SK-N-SH treated with all-trans-retinoic acid at 6 μM for 48 hours (cell line): ENCODE results near the gene DDX24.

Source experiments
- ATAC-seq: fragments of 200-7000 bp; cut with Tn5 transposase; 3 replicates; pipeline ENCODE4 v1.9.1; 2020; ENCODE audit warnings: mild to moderate bottlenecking, moderate library complexity
- ARNTL ChIP-seq: fragments of 450-650 bp; formaldehyde crosslinking; IDR thresholded peaks from 2 replicates; pipeline ENCODE4 v1.5.0; 2020; ENCODE audit warnings: low read depth, mild to moderate bottlenecking, moderate library complexity, borderline replicate concordance
- BACH2 ChIP-seq: fragments of 250-450 bp; sonication (Bioruptor Pico); IDR thresholded peaks from 2 replicates; pipeline ENCODE4 v1.9.0; 2021; ENCODE audit warnings: mild to moderate bottlenecking, borderline replicate concordance
- ESRRG ChIP-seq: fragments of 250-450 bp; sonication (Bioruptor Pico); IDR thresholded peaks from 2 replicates; pipeline ENCODE4 v1.6.1; 2021; ENCODE audit warnings: mild to moderate bottlenecking
- GLIS3 ChIP-seq: fragments of 250-450 bp; sonication (Bioruptor Pico); IDR thresholded peaks from 2 replicates; pipeline ENCODE4 v1.5.0; 2020; ENCODE audit warnings: mild to moderate bottlenecking, moderate library complexity
- ISL1 ChIP-seq: fragments of 250-450 bp; sonication (Bioruptor Pico); IDR thresholded peaks from 2 replicates; pipeline ENCODE4 v2.1.2; 2022; ENCODE audit warnings: mild to moderate bottlenecking, moderate library complexity
- OSR1 ChIP-seq: fragments of 250-450 bp; sonication (Bioruptor Pico); IDR thresholded peaks from 2 replicates; pipeline ENCODE4 v1.8.0; 2022; ENCODE audit warnings: moderate library complexity, mild to moderate bottlenecking, inconsistent platforms
- POU6F1 ChIP-seq: fragments of 250-450 bp; sonication (Bioruptor Pico); IDR thresholded peaks from 2 replicates; pipeline ENCODE4 v1.8.0; 2021; ENCODE audit warnings: low read depth, mild to moderate bottlenecking, moderate library complexity, borderline replicate concordance
- PPARA ChIP-seq: fragments of 250-450 bp; sonication (Bioruptor Pico); IDR thresholded peaks from 2 replicates; pipeline ENCODE4 v1.5.0; 2020; ENCODE audit warnings: mild to moderate bottlenecking, borderline replicate concordance
- RARB ChIP-seq: fragments of 250-450 bp; sonication (Bioruptor Pico); IDR thresholded peaks from 2 replicates; pipeline ENCODE4 v1.8.0; 2021; ENCODE audit warnings: mild to moderate bottlenecking, moderate library complexity
- SNAI2 ChIP-seq: fragments of 250-450 bp; sonication (Bioruptor Pico); IDR thresholded peaks from 2 replicates; pipeline ENCODE4 v1.5.0; 2020; ENCODE audit warnings: mild to moderate bottlenecking, moderate library complexity
- TCF4 ChIP-seq: fragments of 250-450 bp; sonication (Bioruptor Pico); IDR thresholded peaks from 2 replicates; pipeline ENCODE4 v1.8.0; 2021; ENCODE audit warnings: mild to moderate bottlenecking, moderate library complexity, borderline replicate concordance
- ZC3H10 ChIP-seq: fragments of 250-450 bp; sonication (Bioruptor Pico); IDR thresholded peaks from 2 replicates; pipeline ENCODE4 v1.5.1; 2021; ENCODE audit warnings: mild to moderate bottlenecking, moderate library complexity
- ZFP3 ChIP-seq: fragments of 250-450 bp; sonication (Bioruptor Pico); IDR thresholded peaks from 2 replicates; pipeline ENCODE4 v1.5.0; 2020; ENCODE audit warnings: mild to moderate bottlenecking, moderate library complexity
- ZFP30 ChIP-seq: fragments of 450-650 bp; formaldehyde crosslinking; IDR thresholded peaks from 2 replicates; pipeline ENCODE4 v1.5.0; 2022; ENCODE audit warnings: mild to moderate bottlenecking, moderate library complexity
- ZNF565 ChIP-seq: fragments of 450-650 bp; formaldehyde crosslinking; conservative IDR thresholded peaks from 2 replicates; pipeline ENCODE4 v1.5.0; 2020; ENCODE audit warnings: low read depth, mild to moderate bottlenecking, moderate library complexity
- ZNF70 ChIP-seq: fragments of 450-650 bp; formaldehyde crosslinking; IDR thresholded peaks from 2 replicates; pipeline ENCODE4 v1.5.0; 2020; ENCODE audit warnings: mild to moderate bottlenecking, moderate library complexity
- ZNF8 ChIP-seq: fragments of 450-650 bp; formaldehyde crosslinking; IDR thresholded peaks from 2 replicates; pipeline ENCODE4 v1.5.0; 2020; ENCODE audit warnings: mild to moderate bottlenecking, moderate library complexity
- TF ChIP-seq, protein P1 (sequence below): fragments of 250-450 bp; sonication (Bioruptor Pico); IDR thresholded peaks from 2 replicates; pipeline ENCODE4 v1.5.1; 2020; ENCODE audit warnings: low read depth, mild to moderate bottlenecking, moderate library complexity
- TF ChIP-seq, protein P2 (sequence below): fragments of 250-450 bp; sonication (Bioruptor Pico); IDR thresholded peaks from 2 replicates; pipeline ENCODE4 v1.5.0; 2020; ENCODE audit warnings: mild to moderate bottlenecking, moderate library complexity
- TF ChIP-seq, protein P3 (sequence below): fragments of 250-450 bp; sonication (Bioruptor Pico); IDR thresholded peaks from 2 replicates; pipeline ENCODE4 v1.8.0; 2020; ENCODE audit warnings: mild to moderate bottlenecking, moderate library complexity, borderline replicate concordance

Gene DDX24

GRCh38 chr14:94113908-94114588 lies 33.0 kb upstream of the DDX24 start:
- no peak for ATAC-seq

DNA sequence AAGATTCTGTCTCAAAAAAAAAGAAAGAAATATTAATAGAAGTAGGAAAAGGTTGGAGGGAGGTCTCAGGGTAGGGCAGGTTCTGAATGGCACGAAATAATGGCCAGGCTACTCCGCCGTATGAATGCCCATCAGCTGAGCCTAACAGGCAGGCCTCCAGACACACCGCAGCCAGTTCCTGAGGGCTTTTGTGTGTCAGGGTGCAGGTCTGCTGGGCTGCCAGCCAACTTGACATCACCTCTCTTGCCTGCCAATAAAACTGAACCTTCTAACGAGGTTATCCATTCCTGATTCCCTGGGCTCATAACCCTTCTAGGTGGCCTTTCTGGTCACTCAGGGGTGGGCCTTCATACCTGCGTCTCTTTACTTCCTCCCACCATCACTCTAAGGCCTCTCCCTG lies 32.5 kb upstream of the DDX24 start:
- ATAC-seq, result no peak; the same call in 2 of the 3 replicates
- no peak for TF ChIP-seq OSR1
- TF ChIP-seq BACH2, result no peak
- TF ChIP-seq ISL1 (CRISPR knock-in tag), result no peak
- TF ChIP-seq SNAI2, result no peak
- no peak for TF ChIP-seq ESRRG (CRISPR knock-in tag)
- TF ChIP-seq ZNF8 (CRISPR knock-in tag), result no peak
- no peak for TF ChIP-seq ARNTL (CRISPR knock-in tag)
- no peak for TF ChIP-seq PPARA (CRISPR knock-in tag)
- TF ChIP-seq, protein P1, sequence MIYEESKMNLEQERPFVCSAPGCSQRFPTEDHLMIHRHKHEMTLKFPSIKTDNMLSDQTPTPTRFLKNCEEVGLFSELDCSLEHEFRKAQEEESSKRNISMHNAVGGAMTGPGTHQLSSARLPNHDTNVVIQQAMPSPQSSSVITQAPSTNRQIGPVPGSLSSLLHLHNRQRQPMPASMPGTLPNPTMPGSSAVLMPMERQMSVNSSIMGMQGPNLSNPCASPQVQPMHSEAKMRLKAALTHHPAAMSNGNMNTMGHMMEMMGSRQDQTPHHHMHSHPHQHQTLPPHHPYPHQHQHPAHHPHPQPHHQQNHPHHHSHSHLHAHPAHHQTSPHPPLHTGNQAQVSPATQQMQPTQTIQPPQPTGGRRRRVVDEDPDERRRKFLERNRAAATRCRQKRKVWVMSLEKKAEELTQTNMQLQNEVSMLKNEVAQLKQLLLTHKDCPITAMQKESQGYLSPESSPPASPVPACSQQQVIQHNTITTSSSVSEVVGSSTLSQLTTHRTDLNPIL (CRISPR knock-in tag), result no peak

More at GRCh38 chr14:94113908-94114588, 33.0 kb upstream of the DDX24 start:
- TF ChIP-seq ZC3H10 (CRISPR knock-in tag) (no peak), ZFP3 (CRISPR knock-in tag) (no peak), ZNF70 (CRISPR knock-in tag) (no peak), GLIS3 (no peak), POU6F1 (no peak), ZNF565 (CRISPR knock-in tag) (no peak), TCF4 (CRISPR knock-in tag) (no peak), ARNTL (CRISPR knock-in tag) (no peak), ZNF8 (CRISPR knock-in tag) (no peak), OSR1 (no peak)
- TF ChIP-seq, protein P2, sequence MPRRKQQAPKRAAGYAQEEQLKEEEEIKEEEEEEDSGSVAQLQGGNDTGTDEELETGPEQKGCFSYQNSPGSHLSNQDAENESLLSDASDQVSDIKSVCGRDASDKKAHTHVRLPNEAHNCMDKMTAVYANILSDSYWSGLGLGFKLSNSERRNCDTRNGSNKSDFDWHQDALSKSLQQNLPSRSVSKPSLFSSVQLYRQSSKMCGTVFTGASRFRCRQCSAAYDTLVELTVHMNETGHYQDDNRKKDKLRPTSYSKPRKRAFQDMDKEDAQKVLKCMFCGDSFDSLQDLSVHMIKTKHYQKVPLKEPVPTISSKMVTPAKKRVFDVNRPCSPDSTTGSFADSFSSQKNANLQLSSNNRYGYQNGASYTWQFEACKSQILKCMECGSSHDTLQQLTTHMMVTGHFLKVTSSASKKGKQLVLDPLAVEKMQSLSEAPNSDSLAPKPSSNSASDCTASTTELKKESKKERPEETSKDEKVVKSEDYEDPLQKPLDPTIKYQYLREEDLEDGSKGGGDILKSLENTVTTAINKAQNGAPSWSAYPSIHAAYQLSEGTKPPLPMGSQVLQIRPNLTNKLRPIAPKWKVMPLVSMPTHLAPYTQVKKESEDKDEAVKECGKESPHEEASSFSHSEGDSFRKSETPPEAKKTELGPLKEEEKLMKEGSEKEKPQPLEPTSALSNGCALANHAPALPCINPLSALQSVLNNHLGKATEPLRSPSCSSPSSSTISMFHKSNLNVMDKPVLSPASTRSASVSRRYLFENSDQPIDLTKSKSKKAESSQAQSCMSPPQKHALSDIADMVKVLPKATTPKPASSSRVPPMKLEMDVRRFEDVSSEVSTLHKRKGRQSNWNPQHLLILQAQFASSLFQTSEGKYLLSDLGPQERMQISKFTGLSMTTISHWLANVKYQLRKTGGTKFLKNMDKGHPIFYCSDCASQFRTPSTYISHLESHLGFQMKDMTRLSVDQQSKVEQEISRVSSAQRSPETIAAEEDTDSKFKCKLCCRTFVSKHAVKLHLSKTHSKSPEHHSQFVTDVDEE (CRISPR knock-in tag), result no peak
- TF ChIP-seq, protein P3, sequence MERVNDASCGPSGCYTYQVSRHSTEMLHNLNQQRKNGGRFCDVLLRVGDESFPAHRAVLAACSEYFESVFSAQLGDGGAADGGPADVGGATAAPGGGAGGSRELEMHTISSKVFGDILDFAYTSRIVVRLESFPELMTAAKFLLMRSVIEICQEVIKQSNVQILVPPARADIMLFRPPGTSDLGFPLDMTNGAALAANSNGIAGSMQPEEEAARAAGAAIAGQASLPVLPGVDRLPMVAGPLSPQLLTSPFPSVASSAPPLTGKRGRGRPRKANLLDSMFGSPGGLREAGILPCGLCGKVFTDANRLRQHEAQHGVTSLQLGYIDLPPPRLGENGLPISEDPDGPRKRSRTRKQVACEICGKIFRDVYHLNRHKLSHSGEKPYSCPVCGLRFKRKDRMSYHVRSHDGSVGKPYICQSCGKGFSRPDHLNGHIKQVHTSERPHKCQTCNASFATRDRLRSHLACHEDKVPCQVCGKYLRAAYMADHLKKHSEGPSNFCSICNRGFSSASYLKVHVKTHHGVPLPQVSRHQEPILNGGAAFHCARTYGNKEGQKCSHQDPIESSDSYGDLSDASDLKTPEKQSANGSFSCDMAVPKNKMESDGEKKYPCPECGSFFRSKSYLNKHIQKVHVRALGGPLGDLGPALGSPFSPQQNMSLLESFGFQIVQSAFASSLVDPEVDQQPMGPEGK (CRISPR knock-in tag), result no peak

DNA sequence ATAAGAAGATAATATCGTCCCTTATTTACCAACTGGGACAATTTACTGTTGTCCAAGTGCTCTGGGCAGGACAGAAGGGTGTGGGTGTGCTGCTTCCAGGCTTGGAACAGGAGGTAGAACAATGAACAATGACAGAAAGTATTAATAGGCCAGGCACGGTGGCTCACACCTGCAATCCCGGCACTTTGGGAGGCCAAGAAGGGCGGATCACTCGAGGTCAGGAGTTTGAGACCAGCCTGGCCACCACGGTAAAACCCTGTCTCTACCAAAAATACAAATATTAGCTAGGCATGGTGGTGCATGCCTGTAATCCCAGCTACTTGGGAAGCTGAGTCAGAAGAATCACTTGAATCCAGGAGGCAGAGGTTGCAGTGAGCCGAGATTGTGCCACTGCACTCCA lies 32.1 kb upstream of the DDX24 start:
- no peak for ATAC-seq
- no peak for TF ChIP-seq GLIS3
- no peak for TF ChIP-seq SNAI2
- TF ChIP-seq, protein P1 (CRISPR knock-in tag), result no peak
- TF ChIP-seq ZFP30 (CRISPR knock-in tag), result no peak
- TF ChIP-seq BACH2, result no peak
- TF ChIP-seq ARNTL (CRISPR knock-in tag), result no peak
- TF ChIP-seq ZC3H10 (CRISPR knock-in tag), result no peak
- TF ChIP-seq RARB (CRISPR knock-in tag), result no peak
- TF ChIP-seq, protein P2 (CRISPR knock-in tag), result no peak
